OCI-LY3 (cell line): ENCODE data around the gene LYPD1.

Source experiments
- H2AFZ ChIP-seq: fragments of 200-600, 300-600 bp; shearing (Covaris generic); 2 replicates; pipeline ENCODE4 v1.6.0; 2014; ENCODE audit warnings: antibody characterized with exemption, low read depth, low read length
- H3K27ac ChIP-seq: fragments of 200-600, 300-600 bp; sonication (generic); 2 replicates; pipeline ENCODE4 v1.5.1; 2014; ENCODE audit warnings: mild to moderate bottlenecking, low read length, moderate library complexity, mixed read lengths
- H3K27me3 ChIP-seq: fragments of 200-600, 300-600 bp; sonication (generic); 2 replicates; pipeline ENCODE4 v1.6.1; 2014; ENCODE audit warnings: low read depth, low read length, mixed read lengths
- H3K36me3 ChIP-seq: fragments of 200-600, 300-600 bp; sonication (generic); replicated peaks from 2 replicates; pipeline ENCODE3; 2014; ENCODE audit warnings: low read depth, low read length, mixed read lengths
- H3K4me1 ChIP-seq: fragments of 300-600, 200-600 bp; sonication (generic); 2 replicates; pipeline ENCODE4 v1.6.1; 2014; ENCODE audit warnings: low read length, mixed read lengths
- H3K4me2 ChIP-seq: fragments of 200-600, 300-600 bp; sonication (generic); 2 replicates; pipeline ENCODE4 v1.6.1; 2014; ENCODE audit warnings: low read length, mixed read lengths
- H3K4me3 ChIP-seq: fragments of 300-600, 200-600 bp; sonication (generic); 2 replicates; pipeline ENCODE4 v1.5.1; 2014; ENCODE audit warnings: antibody characterized with exemption, mild to moderate bottlenecking, low read length, moderate library complexity
- H3K79me2 ChIP-seq: fragments of 300-600, 200-600 bp; shearing (Covaris generic); 2 replicates; pipeline ENCODE4 v1.6.1; 2014; ENCODE audit warnings: mild to moderate bottlenecking, low read length, mixed read lengths
- H3K9ac ChIP-seq: fragments of 300-600, 200-600 bp; shearing (Covaris generic); 2 replicates; pipeline ENCODE4 v1.6.0; 2014; ENCODE audit warnings: mild to moderate bottlenecking, low read length, moderate library complexity
- H3K9me3 ChIP-seq: fragments of 200-600, 300-600 bp; shearing (Covaris generic); 2 replicates; pipeline ENCODE4 v1.6.1; 2014; ENCODE audit warnings: low read length, mixed read lengths; ENCODE audit not compliant: insufficient read depth
- H4K20me1 ChIP-seq: fragments of 200-600, 300-600 bp; sonication (generic); 2 replicates; pipeline ENCODE4 v1.6.1; 2016; ENCODE audit warnings: low read length, mixed read lengths; ENCODE audit not compliant: insufficient read depth
- EZH2phosphoT487 ChIP-seq: fragments of 200-600 bp; shearing (Covaris generic); IDR thresholded peaks from 2 replicates; pipeline ENCODE4 v1.6.1; 2018; ENCODE audit warnings: antibody characterized with exemption, mixed run types, low read depth
- TF ChIP-seq, protein P1 (sequence below): fragments of 200-600, 300-600 bp; sonication (generic); IDR thresholded peaks from 2 replicates; pipeline ENCODE4 v1.5.1; 2014; ENCODE audit warnings: antibody characterized with exemption, low read length, low read depth

The LYPD1 gene

DNA sequence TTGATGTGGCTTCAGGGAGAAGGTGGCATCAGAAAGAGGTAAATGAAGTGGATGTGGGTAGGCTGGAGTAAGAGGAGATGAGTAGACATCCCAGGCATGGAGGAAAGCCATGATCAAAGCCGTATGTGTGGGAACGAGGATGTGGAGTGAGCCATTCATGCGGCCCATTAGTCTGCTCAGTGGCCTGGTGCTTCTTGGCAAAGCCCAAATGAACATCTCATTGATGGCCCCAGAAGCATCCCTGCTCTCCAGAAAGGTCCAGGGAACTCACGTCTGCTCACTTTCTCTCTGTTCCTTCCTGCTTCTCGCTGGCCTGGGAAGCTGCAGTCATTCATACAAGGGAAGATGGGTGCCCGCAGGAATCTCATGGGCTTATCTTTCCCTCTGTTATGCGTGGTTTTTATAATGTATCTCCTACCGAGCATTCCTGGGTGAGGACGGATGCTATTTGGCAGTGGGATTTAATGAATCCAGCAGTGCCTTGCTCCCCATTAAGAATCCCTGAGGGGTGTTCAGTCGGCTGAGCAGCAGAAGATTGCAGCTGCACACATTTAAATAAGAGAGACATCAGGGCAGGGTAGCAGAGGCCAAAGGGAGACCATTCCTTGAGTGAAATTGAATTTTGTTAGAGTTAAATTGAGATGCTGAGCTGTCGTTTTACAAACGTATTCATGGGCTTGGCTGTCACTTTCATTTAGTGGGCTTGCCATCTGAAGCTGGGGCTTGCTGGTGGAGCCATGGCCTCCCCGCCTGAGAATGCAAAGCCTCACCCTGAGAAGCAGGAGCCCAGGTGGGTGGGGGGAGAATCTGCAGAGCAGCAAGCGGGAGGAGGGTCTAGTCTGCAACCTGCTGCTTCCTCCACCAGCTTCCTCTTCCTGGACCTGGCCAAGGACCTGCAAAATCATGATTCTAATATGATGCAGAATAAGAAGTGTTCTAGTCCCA, 64.5 kb downstream of the LYPD1 start:
- H3K9me3 ChIP-seq = no peaks in the 10 kb centered on the region
- H3K9ac ChIP-seq = no peak overlapping the region
- no peaks in the 10 kb centered on the region for H4K20me1 ChIP-seq
- no peak overlapping the region for H3K4me2 ChIP-seq
- no peaks in the 10 kb centered on the region for H3K27me3 ChIP-seq
- no peak for TF ChIP-seq EZH2phosphoT487
- TF ChIP-seq, protein P1, sequence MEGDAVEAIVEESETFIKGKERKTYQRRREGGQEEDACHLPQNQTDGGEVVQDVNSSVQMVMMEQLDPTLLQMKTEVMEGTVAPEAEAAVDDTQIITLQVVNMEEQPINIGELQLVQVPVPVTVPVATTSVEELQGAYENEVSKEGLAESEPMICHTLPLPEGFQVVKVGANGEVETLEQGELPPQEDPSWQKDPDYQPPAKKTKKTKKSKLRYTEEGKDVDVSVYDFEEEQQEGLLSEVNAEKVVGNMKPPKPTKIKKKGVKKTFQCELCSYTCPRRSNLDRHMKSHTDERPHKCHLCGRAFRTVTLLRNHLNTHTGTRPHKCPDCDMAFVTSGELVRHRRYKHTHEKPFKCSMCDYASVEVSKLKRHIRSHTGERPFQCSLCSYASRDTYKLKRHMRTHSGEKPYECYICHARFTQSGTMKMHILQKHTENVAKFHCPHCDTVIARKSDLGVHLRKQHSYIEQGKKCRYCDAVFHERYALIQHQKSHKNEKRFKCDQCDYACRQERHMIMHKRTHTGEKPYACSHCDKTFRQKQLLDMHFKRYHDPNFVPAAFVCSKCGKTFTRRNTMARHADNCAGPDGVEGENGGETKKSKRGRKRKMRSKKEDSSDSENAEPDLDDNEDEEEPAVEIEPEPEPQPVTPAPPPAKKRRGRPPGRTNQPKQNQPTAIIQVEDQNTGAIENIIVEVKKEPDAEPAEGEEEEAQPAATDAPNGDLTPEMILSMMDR = no peak
- H3K79me2 ChIP-seq = no peaks in the 10 kb centered on the region
- H2AFZ ChIP-seq = no peak overlapping the region
- H3K4me1 ChIP-seq = no peaks in the 10 kb centered on the region
- no peak overlapping the region for H3K27ac ChIP-seq
- H3K4me3 ChIP-seq = no peak overlapping the region
- H3K36me3 ChIP-seq = no peaks in the 10 kb centered on the region

DNA sequence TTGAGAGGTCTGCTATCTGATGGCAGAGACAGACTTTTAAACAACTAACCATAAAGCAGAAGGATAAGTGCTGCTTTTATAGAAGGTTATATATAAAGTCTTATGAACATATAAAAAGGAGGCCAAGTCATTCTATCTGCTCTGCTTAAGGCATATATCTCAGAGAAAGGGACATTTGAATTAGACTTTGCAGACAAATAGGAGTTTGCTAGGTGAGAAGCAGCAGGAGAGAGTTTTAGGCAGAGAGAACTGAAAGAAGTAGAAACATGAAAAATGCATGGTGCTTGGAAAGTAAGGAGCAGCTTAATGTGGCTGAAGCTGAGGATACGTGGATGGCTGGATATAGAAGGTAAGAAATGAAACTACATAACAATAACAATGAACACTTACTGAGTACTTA, 65.4 kb downstream of the LYPD1 start:
- no peak for TF ChIP-seq EZH2phosphoT487
- TF ChIP-seq, protein P1 = no peak
- H3K36me3 ChIP-seq = no peaks in the 10 kb centered on the region
- H2AFZ ChIP-seq = no peak overlapping the region
- H3K4me3 ChIP-seq = no peak overlapping the region
- no peak overlapping the region for H3K4me2 ChIP-seq
- H3K4me1 ChIP-seq = no peaks in the 10 kb centered on the region
- H3K9ac ChIP-seq = no peak overlapping the region
- H3K27ac ChIP-seq = no peak overlapping the region
- H4K20me1 ChIP-seq = no peaks in the 10 kb centered on the region
- H3K79me2 ChIP-seq = no peaks in the 10 kb centered on the region
- no peaks in the 10 kb centered on the region for H3K9me3 ChIP-seq
- H3K27me3 ChIP-seq = no peaks in the 10 kb centered on the region

DNA sequence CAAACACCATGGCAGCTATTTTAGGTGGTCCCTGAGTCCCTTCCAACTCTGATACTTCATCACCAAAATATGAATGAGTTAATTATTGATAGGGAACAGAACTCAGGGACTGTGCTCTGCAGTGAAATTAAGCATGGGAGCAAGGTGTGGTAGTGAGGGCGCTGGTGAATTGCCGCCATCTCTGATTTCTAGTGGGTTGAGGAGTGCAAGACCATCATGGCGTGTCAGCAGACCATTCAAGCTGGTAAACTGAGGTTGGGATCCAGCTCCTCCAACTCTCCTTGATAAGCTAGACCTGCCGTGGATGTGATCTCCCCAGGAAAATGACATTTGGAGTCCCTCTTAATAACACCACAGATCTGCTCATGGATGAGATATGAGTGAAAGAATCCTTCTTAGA, 70.4 kb downstream of the LYPD1 start:
- Histone ChIP-seq H3K9me3 (no peaks in the 10 kb centered on the region), H3K27me3 (no peaks in the 10 kb centered on the region), H4K20me1 (no peaks in the 10 kb centered on the region), H3K27ac (no peak overlapping the region), H3K79me2 (no peaks in the 10 kb centered on the region), H3K4me2 (no peak overlapping the region), H3K36me3 (no peaks in the 10 kb centered on the region), H3K4me3 (no peak overlapping the region), H3K4me1 (no peaks in the 10 kb centered on the region), H3K9ac (no peak overlapping the region), H2AFZ (no peak overlapping the region)
- no peak for TF ChIP-seq EZH2phosphoT487
- TF ChIP-seq, protein P1 = no peak

DNA sequence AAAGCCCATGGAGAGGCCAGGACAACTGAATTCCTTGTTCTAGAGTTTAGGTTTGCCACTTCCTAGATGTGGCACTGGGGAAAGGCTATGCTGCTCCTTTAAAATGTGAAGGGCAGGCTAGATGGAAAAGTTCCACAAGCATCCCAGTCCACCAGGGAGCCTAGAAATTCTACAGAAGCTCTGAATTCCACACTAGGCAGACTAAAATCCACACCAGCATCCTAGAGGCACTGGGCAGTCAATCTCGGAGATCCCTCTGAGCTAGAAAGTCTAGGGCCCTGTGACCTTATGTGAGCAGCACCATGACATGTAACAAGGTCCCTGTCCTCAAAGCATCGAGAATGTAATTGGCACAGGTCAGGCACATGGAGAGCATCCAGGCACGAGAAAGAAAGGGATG, 71.5 kb downstream of the LYPD1 start:
- H3K4me1 ChIP-seq = no peaks in the 10 kb centered on the region
- no peaks in the 10 kb centered on the region for H3K36me3 ChIP-seq
- H3K4me2 ChIP-seq = no peak overlapping the region
- H3K4me3 ChIP-seq = no peak overlapping the region
- no peak overlapping the region for H2AFZ ChIP-seq
- no peaks in the 10 kb centered on the region for H3K79me2 ChIP-seq
- no peak overlapping the region for H3K9ac ChIP-seq
- TF ChIP-seq, protein P1 = no peak
- no peak for TF ChIP-seq EZH2phosphoT487
- H3K27me3 ChIP-seq = no peaks in the 10 kb centered on the region
- no peaks in the 10 kb centered on the region for H4K20me1 ChIP-seq
- no peak overlapping the region for H3K27ac ChIP-seq
- no peaks in the 10 kb centered on the region for H3K9me3 ChIP-seq
